ENCODE data around the gene LCN2.

The LCN2 gene

GRCh38 chr9:128144239-128145181 lies 4.7 kb upstream of the LCN2 start:
- no peak for DNase-seq (ENCODE audit: low spot score)
- TF ChIP-seq, protein P1, sequence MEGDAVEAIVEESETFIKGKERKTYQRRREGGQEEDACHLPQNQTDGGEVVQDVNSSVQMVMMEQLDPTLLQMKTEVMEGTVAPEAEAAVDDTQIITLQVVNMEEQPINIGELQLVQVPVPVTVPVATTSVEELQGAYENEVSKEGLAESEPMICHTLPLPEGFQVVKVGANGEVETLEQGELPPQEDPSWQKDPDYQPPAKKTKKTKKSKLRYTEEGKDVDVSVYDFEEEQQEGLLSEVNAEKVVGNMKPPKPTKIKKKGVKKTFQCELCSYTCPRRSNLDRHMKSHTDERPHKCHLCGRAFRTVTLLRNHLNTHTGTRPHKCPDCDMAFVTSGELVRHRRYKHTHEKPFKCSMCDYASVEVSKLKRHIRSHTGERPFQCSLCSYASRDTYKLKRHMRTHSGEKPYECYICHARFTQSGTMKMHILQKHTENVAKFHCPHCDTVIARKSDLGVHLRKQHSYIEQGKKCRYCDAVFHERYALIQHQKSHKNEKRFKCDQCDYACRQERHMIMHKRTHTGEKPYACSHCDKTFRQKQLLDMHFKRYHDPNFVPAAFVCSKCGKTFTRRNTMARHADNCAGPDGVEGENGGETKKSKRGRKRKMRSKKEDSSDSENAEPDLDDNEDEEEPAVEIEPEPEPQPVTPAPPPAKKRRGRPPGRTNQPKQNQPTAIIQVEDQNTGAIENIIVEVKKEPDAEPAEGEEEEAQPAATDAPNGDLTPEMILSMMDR (IDR thresholded peaks at IDR 0.05; ENCODE audit: extremely low read depth, missing control alignments): no peak

- DNase-seq (ENCODE audit: low spot score): no peak
- TF ChIP-seq, protein P1 (IDR thresholded peaks at IDR 0.05; ENCODE audit: extremely low read depth, missing control alignments): no peak
Observed at GRCh38 chr9:128145536-128145935, 3.7 kb upstream of the LCN2 start.

- TF ChIP-seq, protein P1 (IDR thresholded peaks at IDR 0.05; ENCODE audit: extremely low read depth, missing control alignments): no peak
- DNase-seq (ENCODE audit: low spot score): no peak
Observed at GRCh38 chr9:128145951-128146351, 3.3 kb upstream of the LCN2 start.

GRCh38 chr9:128146591-128147120 lies 2.6 kb upstream of the LCN2 start:
- TF ChIP-seq, protein P1 (IDR thresholded peaks at IDR 0.05; ENCODE audit: extremely low read depth, missing control alignments): no peak
- no peak for DNase-seq (ENCODE audit: low spot score)

GRCh38 chr9:128148509-128149000 lies 698 bp upstream of the LCN2 start:
- DNase-seq (ENCODE audit: low spot score): no peak
- TF ChIP-seq, protein P1 (IDR thresholded peaks at IDR 0.05; ENCODE audit: extremely low read depth, missing control alignments): no peak

DNA sequence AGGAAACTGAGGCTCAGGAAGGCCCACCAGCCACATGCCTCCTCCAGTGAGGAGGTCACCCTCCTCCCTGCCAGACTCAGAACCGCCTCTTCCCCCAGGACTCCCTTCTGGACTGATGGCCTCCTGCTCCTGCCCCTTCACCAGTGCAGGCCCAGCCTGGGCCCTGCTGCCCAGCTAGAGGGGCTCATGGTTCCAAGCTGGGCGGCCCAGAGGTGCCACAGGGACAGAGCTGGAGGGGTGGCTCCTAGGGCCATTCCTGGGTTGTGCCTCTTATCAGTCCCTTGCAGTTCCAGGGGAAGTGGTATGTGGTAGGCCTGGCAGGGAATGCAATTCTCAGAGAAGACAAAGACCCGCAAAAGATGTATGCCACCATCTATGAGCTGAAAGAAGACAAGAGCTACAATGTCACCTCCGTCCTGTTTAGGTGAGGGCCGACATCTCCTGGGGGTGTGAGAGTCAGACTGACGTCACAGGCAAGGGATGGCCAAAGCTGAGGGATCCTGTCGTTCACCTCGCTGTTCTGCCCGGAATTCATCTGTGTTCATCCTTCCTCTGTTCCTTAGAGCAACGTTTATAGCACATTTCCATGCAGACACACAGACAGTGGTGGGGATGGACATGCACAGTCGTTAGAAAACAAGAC lies 819 bp downstream of the LCN2 start:
- TF ChIP-seq, protein P1 (IDR thresholded peaks at IDR 0.05; ENCODE audit: extremely low read depth, missing control alignments): no peak
- DNase-seq (ENCODE audit: low spot score): no peak

Data from GM20000 (cell line).